DND-41 (cell line): Measurements from ENCODE around the gene ZNF275.

ENCODE experiments used
- EZH2 ChIP-seq: IDR thresholded peaks from 3 replicates; pipeline ENCODE4 v1.6.1; 2012; ENCODE audit warnings: borderline replicate concordance, low read depth, mild to moderate bottlenecking, moderate library complexity, low read length, inconsistent platforms; ENCODE audit not compliant: severe bottlenecking
- TF ChIP-seq, protein P1 (sequence below): IDR thresholded peaks from 2 replicates; pipeline ENCODE4 v1.5.1; 2012; ENCODE audit warnings: borderline replicate concordance, low read length, moderate library complexity, mild to moderate bottlenecking; ENCODE audit not compliant: poor library complexity, severe bottlenecking; ENCODE audit errors: extremely low read depth

DNA sequence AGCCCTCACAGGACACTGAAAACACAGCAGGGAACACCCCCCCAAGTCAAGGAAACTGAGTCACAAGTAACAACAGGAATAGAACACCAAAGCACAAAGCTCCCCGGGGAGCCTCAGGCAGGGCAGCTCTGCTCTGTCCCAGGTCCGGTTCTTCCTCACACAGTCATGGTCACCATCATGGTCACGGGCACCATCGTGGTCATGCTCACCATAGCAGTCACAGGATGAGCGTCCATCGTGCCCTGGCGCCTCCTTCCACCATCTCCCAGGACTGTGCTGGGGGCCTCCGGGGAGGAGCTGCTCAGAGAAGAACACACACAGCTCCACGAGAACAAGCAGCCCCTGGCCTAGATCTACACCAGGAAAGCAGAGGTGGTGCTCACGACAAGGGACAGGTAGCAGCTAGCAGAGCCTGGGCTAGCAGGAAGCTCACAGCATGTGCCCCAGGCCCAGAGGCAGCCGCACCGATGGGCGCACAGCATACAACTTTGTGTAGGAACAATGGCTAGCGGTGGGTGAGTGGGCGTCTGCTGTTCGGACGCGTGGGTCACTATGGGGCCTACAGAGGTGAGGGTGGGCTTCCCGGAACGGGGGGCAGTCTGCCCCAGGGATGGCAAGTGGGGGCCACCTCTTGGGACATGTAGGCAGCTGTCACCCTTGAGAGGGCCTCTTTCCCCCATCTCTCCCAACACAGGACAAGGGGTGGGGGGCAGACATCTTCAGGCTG lies 15.8 kb upstream of the ZNF275 start:
- TF ChIP-seq, protein P1, sequence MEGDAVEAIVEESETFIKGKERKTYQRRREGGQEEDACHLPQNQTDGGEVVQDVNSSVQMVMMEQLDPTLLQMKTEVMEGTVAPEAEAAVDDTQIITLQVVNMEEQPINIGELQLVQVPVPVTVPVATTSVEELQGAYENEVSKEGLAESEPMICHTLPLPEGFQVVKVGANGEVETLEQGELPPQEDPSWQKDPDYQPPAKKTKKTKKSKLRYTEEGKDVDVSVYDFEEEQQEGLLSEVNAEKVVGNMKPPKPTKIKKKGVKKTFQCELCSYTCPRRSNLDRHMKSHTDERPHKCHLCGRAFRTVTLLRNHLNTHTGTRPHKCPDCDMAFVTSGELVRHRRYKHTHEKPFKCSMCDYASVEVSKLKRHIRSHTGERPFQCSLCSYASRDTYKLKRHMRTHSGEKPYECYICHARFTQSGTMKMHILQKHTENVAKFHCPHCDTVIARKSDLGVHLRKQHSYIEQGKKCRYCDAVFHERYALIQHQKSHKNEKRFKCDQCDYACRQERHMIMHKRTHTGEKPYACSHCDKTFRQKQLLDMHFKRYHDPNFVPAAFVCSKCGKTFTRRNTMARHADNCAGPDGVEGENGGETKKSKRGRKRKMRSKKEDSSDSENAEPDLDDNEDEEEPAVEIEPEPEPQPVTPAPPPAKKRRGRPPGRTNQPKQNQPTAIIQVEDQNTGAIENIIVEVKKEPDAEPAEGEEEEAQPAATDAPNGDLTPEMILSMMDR = no peak
- no peak for TF ChIP-seq EZH2
